HepG2 (cell line): ENCODE measurements around the gene USP32. TPM values are rescaled to one million over a fixed set of nuclear protein-coding genes. Genes with fewer than 3 reads are reported as not detected.

Experiments
- ATAC-seq: fragments of 200-7000 bp; cut with Tn5 transposase; 3 replicates; pipeline ENCODE4 v1.9.1; 2020; ENCODE audit warnings: mild to moderate bottlenecking, moderate library complexity
- BruUV-seq: library from RNA; stranded (reverse); fragments of 400-500 nt; replicated peaks from 2 replicates; lab custom pipeline; 2021; lab: Mats Ljungman, UMichigan
- CTCF ChIA-PET: fragments of 300-600 bp; formaldehyde crosslinking; extraction: SDS; loops from one replicate; lab custom pipeline; 2021; ENCODE audit warnings: low total read pairs, inconsistent platforms, low intra/inter-chr PET ratio; lab: Yijun Ruan, JAX
- POLR2A ChIA-PET: fragments of 350-600 bp; sonication (Branson Sonifier 250); formaldehyde crosslinking; loops from one replicate; lab custom pipeline; 2020; ENCODE audit warnings: antibody characterized with exemption, inconsistent platforms; lab: Yijun Ruan, JAX
- DNase-seq: peaks from one replicate; pipeline ENCODE4 v3.0.0-alpha.2; 2015; ENCODE audit warnings: low spot score
- FAIRE-seq: peaks from 3 replicates; lab custom pipeline; 2011; peaks lifted over from hg19 to GRCh38; lab: Jason Lieb, UNC
- H2AFZ ChIP-seq: one replicate; pipeline ENCODE4 v1.6.1; 2011; ENCODE audit warnings: low read length, inconsistent platforms
- H3K27ac ChIP-seq: fragments of 300-600 bp; 3 replicates; pipeline ENCODE4 v1.8.0; 2011; ENCODE audit warnings: mixed run types, mild to moderate bottlenecking, mixed read lengths, low read length, inconsistent platforms; ENCODE audit not compliant: insufficient read depth; ENCODE audit errors: extremely low read length
- H3K27me3 ChIP-seq, 2 experiments: fragments of 200-600 bp in 1 of 2; 2 replicates in 1 of 2; 3 replicates in 1 of 2; pipeline versions ENCODE4 v1.6.0 to v1.8.0; 2011; ENCODE audit warnings: low read length in 2 of 2, mild to moderate bottlenecking in 2 of 2, moderate library complexity in 2 of 2, inconsistent platforms in 1 of 2; ENCODE audit not compliant: insufficient read depth in 2 of 2, control insufficient read depth in 1 of 2
- H3K36me3 ChIP-seq, 2 experiments: fragments of 200-600 bp in 1 of 2; replicated peaks in 1 of 2; 2 replicates in 1 of 2; 3 replicates in 1 of 2; pipeline versions ENCODE4 v1.5.1 to v1.8.0; 2011; ENCODE audit warnings: low read length in 2 of 2, inconsistent platforms in 1 of 2; ENCODE audit not compliant: insufficient read depth in 2 of 2, control insufficient read depth in 1 of 2
- H3K4me1 ChIP-seq: 2 replicates; pipeline ENCODE4 v1.5.1; 2012; ENCODE audit warnings: low read length, inconsistent platforms; ENCODE audit not compliant: insufficient read depth
- H3K4me2 ChIP-seq: 2 replicates; pipeline ENCODE4 v1.6.0; 2011; ENCODE audit warnings: low read depth, low read length, inconsistent platforms
- H3K4me3 ChIP-seq, 3 experiments: fragments of 200-600 bp in 1 of 3; sonication (generic), shearing (Covaris generic) in 1 of 3; replicated peaks in 1 of 3; 2 replicates each; pipeline ENCODE4 v1.5.1; 2011 to 2016; ENCODE audit warnings: low read length in 3 of 3, inconsistent platforms in 2 of 3, low read depth in 2 of 3, mild to moderate bottlenecking in 2 of 3, control low read depth in 1 of 3, mixed read lengths in 1 of 3; ENCODE audit not compliant: insufficient read depth in 1 of 3
- H3K79me2 ChIP-seq: one replicate; pipeline ENCODE4 v1.6.1; 2011; ENCODE audit warnings: low read length, inconsistent platforms; ENCODE audit not compliant: insufficient read depth
- H3K9ac ChIP-seq: 2 replicates; pipeline ENCODE4 v1.6.0; 2011; ENCODE audit warnings: mild to moderate bottlenecking, low read depth, low read length, inconsistent platforms; ENCODE audit not compliant: insufficient read depth
- H3K9me3 ChIP-seq: 2 replicates; pipeline ENCODE4 v1.5.1; 2012; ENCODE audit warnings: mild to moderate bottlenecking, low read length
- H4K20me1 ChIP-seq: 2 replicates; pipeline ENCODE4 v1.6.0; 2011; ENCODE audit warnings: inconsistent platforms, mild to moderate bottlenecking, low read length, moderate library complexity; ENCODE audit not compliant: insufficient read depth
- CBFB ChIP-seq: sonication (generic); formaldehyde crosslinking; IDR thresholded peaks from 2 replicates; pipeline ENCODE4 v1.4.0; 2020; ENCODE audit warnings: missing genetic modification reagents
- GATAD1 ChIP-seq: IDR thresholded peaks from 2 replicates; pipeline ENCODE4 v1.6.1; 2016; ENCODE audit warnings: missing genetic modification reagents, missing compliant biosample characterization
- HNRNPUL1 ChIP-seq: fragments of 200-400 bp; formaldehyde crosslinking; IDR thresholded peaks from 2 replicates; pipeline ENCODE4 v1.6.1; 2017; ENCODE audit warnings: low read depth, mild to moderate bottlenecking, low read length, moderate library complexity
- KLF15 ChIP-seq: sonication (generic); formaldehyde crosslinking; IDR thresholded peaks from 2 replicates; pipeline ENCODE4 v1.8.1; 2023; ENCODE audit warnings: borderline replicate concordance, mild to moderate bottlenecking, inconsistent platforms, missing genetic modification reagents, mixed read lengths
- NBN ChIP-seq: fragments of 450-650 bp; conservative IDR thresholded peaks from 2 replicates; pipeline ENCODE4 v1.6.1; 2017
- NCOA2 ChIP-seq: sonication (generic); formaldehyde crosslinking; IDR thresholded peaks from 2 replicates; pipeline ENCODE4 v1.8.0; 2022; ENCODE audit warnings: inconsistent platforms
- NFRKB ChIP-seq: fragments of 450-650 bp; IDR thresholded peaks from 2 replicates; pipeline ENCODE4 v1.6.1; 2017
- PLRG1 ChIP-seq: fragments of 450-650 bp; conservative IDR thresholded peaks from 2 replicates; pipeline ENCODE4 v1.6.1; 2016
- RAD21 ChIP-seq: fragments of 450-650 bp; formaldehyde crosslinking; IDR thresholded peaks from 2 replicates; pipeline ENCODE4 v1.5.0; 2020; ENCODE audit warnings: mild to moderate bottlenecking
- SETDB1 ChIP-seq: sonication (generic); formaldehyde crosslinking; IDR thresholded peaks from 2 replicates; pipeline ENCODE4 v1.5.1; 2020; ENCODE audit warnings: missing genetic modification reagents, mild to moderate bottlenecking, borderline replicate concordance
- SMAD1 ChIP-seq: sonication (generic); formaldehyde crosslinking; IDR thresholded peaks from 2 replicates; pipeline ENCODE4 v1.4.0; 2020; ENCODE audit warnings: missing genetic modification reagents, low read depth, mild to moderate bottlenecking, borderline replicate concordance
- STAG1 ChIP-seq: sonication (generic); formaldehyde crosslinking; IDR thresholded peaks from 2 replicates; pipeline ENCODE4 v1.4.0; 2020; ENCODE audit warnings: missing genetic modification reagents
- ZNF101 ChIP-seq: sonication (generic); formaldehyde crosslinking; IDR thresholded peaks from 2 replicates; pipeline ENCODE4 v1.4.0; 2020; ENCODE audit warnings: mild to moderate bottlenecking, low read depth, missing genetic modification reagents, borderline replicate concordance
- ZNF160 ChIP-seq: sonication (generic); formaldehyde crosslinking; IDR thresholded peaks from 2 replicates; pipeline ENCODE4 v1.8.0; 2022; ENCODE audit warnings: mild to moderate bottlenecking, inconsistent platforms, missing genetic modification reagents
- ZNF333 ChIP-seq: sonication (generic); formaldehyde crosslinking; IDR thresholded peaks from 2 replicates; pipeline ENCODE4 v1.4.0; 2020; ENCODE audit warnings: mild to moderate bottlenecking, missing genetic modification reagents, borderline replicate concordance
- ZNF335 ChIP-seq: sonication (generic); formaldehyde crosslinking; IDR thresholded peaks from 2 replicates; pipeline ENCODE4 v1.4.0; 2020; ENCODE audit warnings: missing genetic modification reagents
- ZNF782 ChIP-seq: sonication (generic); formaldehyde crosslinking; IDR thresholded peaks from 2 replicates; pipeline ENCODE4 v1.4.0; 2020; ENCODE audit warnings: missing genetic modification reagents, mild to moderate bottlenecking, borderline replicate concordance
- whole genome bisulfite sequencing: methylation state at CpG from one replicate; pipeline ENCODE4 v1.1.6; 2017; ENCODE audit warnings: low lambda C conversion rate; 5-methylcytosine and 5-hydroxymethylcytosine counted together
- in situ Hi-C: cut with HindIII; loops from 2 replicates; pipeline ENCODE4 v1.10.0; 2017; ENCODE audit warnings: low pct_unique_long_range_greater_than_20kb; ENCODE audit not compliant: extremely low pct_ligation_motif_present
- intact Hi-C: fragments of 100-400 bp; cut with micrococcal nuclease; formaldehyde crosslinking; loops from one replicate; pipeline ENCODE4 v1.10.0; 2022; ENCODE audit not compliant: unreplicated experiment
- polyA plus RNA-seq, 8 experiments: library from polyadenylated mRNA; depleted of rRNA in 3 of 8; stranded (reverse) in 7 of 8; unstranded in 1 of 8; fragments of >200 nt; fragmentation: Illumina TruSeq in 4 of 8; extraction: Trizol in 4 of 8; gene quantifications; 2 replicates each; pipeline versions ENCODE4 v1.2.1 to v1.2.3, GENCODE V29; 2011 to 2016; ENCODE audit warnings: low read depth in 4 of 8, missing spikeins in 1 of 8, mixed read lengths in 1 of 8; ENCODE audit not compliant: insufficient read depth in 1 of 8
- total RNA-seq, 5 experiments: library from RNA; depleted of rRNA; stranded (reverse); fragments of >200 nt; fragmentation: Illumina TruSeq; extraction: Trizol; gene quantifications; 2 replicates each; pipeline ENCODE4 v1.2.3, GENCODE V29; 2016; ENCODE audit warnings: low read depth in 1 of 5

The USP32 gene
- total and polyA plus RNA-seq, 2 of the 13 experiments (the other 11 are each of a cell fraction or from before 2014, with no cell fraction given): 24.9 to 39.9 TPM

DNA sequence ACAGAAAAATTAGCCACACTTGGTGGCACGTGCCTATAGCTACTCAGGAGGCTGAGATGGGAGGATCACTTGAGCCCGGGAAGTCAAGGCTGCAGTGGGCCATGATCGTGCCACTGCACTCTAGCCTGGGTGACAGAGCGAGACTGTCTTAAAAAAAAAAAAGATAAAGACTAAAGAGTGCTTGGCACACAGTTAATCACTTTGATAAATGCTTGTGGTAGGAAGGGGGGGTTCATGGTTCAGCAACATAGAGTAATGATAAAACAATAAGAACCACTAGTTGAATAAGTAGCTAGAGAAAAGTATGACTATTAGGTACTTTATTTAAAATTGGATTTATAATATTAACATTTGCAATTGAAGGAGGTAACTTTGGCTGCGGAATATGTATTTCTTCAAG, 43.3 kb downstream of the USP32 start:
- no peak overlapping the region for H3K9ac ChIP-seq
- CTCF ChIA-PET: no interaction called here
- H3K4me3 ChIP-seq: no peak overlapping the region
- no peak for TF ChIP-seq NBN
- no peak for TF ChIP-seq GATAD1 (CRISPR knock-in tag)
- no peak for TF ChIP-seq ZNF101
- TF ChIP-seq NCOA2 (CRISPR knock-in tag): no peak
- no peak for TF ChIP-seq ZNF333 (CRISPR knock-in tag)
- POLR2A ChIA-PET: no interaction called here
- DNase-seq: no peak
- intact Hi-C loops (no loop called here), in situ Hi-C loops (no loop called here)
- no peak for FAIRE-seq
- H3K9me3 ChIP-seq: no peaks in the 10 kb centered on the region
- BruUV-seq: no TSS peak
- no peaks in the 10 kb centered on the region for H3K27me3 ChIP-seq
- H3K36me3 ChIP-seq: peaks cover 3 to 4% of the 10 kb centered on the region in 2 experiments; a peak in 3 of 5 replicates
- no peak for ATAC-seq
- H3K4me2 ChIP-seq: no peak overlapping the region
- H2AFZ ChIP-seq: no peak overlapping the region
- H3K4me1 ChIP-seq: peaks cover 11% of the 10 kb centered on the region
- peaks cover 16% of the 10 kb centered on the region for H3K79me2 ChIP-seq
- H3K27ac ChIP-seq: no peak overlapping the region
- WGBS: 99% methylated on average over 5 of the region's 5 CpGs
- no peaks in the 10 kb centered on the region for H4K20me1 ChIP-seq

DNA sequence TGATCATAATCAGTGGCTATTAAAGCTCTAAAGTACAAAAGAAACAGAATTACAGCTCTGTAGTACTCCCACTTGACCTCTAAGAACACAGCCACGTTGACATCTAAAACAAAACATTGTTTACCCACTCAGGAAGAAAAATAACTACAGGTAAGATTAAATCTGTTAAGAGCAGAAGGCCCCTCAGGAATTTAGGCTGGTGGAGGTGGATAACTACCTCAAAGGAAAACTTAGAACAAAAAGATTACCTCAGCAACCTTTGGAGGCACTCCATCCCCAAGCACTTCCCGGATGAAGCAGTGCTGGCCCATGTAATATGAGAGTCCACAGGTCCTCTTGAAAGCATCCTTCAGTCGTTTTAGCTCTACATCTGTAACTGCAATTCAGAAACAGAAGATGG, 46.7 kb downstream of the USP32 start:
- 73% methylated on average over 3 of the region's 3 CpGs for WGBS
- no peak for FAIRE-seq
- Histone ChIP-seq H3K9me3 (no peaks in the 10 kb centered on the region), H3K4me1 (no peaks in the 10 kb centered on the region), H3K27ac (no peak overlapping the region), H3K79me2 (peaks cover 6% of the 10 kb centered on the region), H3K4me2 (no peak overlapping the region), H3K27me3 (no peaks in the 10 kb centered on the region), H2AFZ (no peak overlapping the region), H3K9ac (no peak overlapping the region), H3K36me3 (peaks cover 4 to 18% of the 10 kb centered on the region in 2 experiments; a peak in 4 of 5 replicates), H4K20me1 (no peaks in the 10 kb centered on the region), H3K4me3 (no peak overlapping the region)
- POLR2A ChIA-PET: no interaction called here
- ATAC-seq: no peak
- no peak for DNase-seq
- BruUV-seq: no TSS peak
- intact Hi-C loops: no loop called here
- in situ Hi-C loops: no loop called here
- no peak for TF ChIP-seq ZNF335 (CRISPR knock-in tag)
- TF ChIP-seq NFRKB: no peak
- TF ChIP-seq SMAD1 (CRISPR knock-in tag): no peak
- no peak for TF ChIP-seq PLRG1
- TF ChIP-seq CBFB (CRISPR knock-in tag): no peak
- no peak for TF ChIP-seq SETDB1 (CRISPR knock-in tag)
- no peak for TF ChIP-seq RAD21 (CRISPR knock-in tag)
- TF ChIP-seq STAG1 (CRISPR knock-in tag): no peak
- TF ChIP-seq ZNF782: no peak
- no peak for TF ChIP-seq ZNF160 (CRISPR knock-in tag)
- no peak for TF ChIP-seq HNRNPUL1
- TF ChIP-seq KLF15 (CRISPR knock-in tag): no peak
- CTCF ChIA-PET: no interaction called here
